ENCODE data around the gene NME4.

Gene NME4

DNA sequence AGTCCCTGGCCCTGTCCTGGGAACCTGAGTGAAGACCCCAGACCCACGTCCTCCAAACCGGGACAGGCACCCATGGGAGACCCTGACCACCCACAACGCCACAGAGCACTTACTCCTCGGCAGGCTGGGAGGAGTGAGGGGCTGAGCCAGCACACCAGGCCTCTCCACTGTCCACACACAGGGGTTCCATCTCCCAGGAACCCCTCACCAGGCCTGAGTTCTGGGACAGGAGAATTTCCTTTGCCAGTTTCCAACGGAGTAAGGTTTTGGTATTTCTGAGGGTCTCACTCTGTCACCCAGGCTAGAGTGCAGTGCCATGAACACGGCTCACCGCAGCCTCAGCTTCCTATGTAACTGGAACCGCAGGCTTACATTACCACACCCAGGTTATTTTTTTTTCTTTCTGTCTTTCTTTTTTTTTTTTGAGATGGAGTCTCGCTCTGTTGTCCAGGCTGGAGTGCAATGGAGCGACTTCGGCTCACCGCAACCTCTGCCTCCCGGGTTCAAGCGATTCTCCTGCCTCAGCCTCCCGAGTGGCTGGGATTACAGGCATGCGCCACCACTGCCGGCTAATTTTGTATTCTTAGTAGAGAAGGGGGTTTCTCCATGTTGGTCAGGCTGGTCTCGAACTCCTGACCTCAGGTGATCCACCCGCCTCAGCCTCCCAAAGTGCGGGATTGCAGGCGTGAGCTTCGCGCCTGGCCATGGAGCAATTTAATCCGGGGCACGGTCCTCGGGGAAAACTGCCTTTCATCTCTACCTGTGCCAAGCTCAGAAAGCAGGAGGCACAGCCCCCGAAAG, 16.8 kb upstream of the NME4 start:
- no peak for TF ChIP-seq CTCF (IDR thresholded peaks at IDR 0.05; ENCODE audit: poor library complexity, severe bottlenecking)
- no peak for DNase-seq (ENCODE audit: low spot score)
- Histone ChIP-seq H3K9me3 (ENCODE audit: severe bottlenecking) (no peaks in the 10 kb centered on the region), H3K27ac (ENCODE audit: poor library complexity, severe bottlenecking) (peak overlapping the region; percentile 69), H3K4me3 (ENCODE audit: severe bottlenecking) (peak overlapping the region; percentile 59), H3K4me1 (ENCODE audit: insufficient read depth, poor library complexity, severe bottlenecking) (peaks cover 7% of the 10 kb centered on the region), H3K27me3 (ENCODE audit: insufficient read depth, poor library complexity, severe bottlenecking) (no peaks in the 10 kb centered on the region), H3K36me3 (ENCODE audit: low read depth) (peaks cover 9% of the 10 kb centered on the region; the same call in 1 of the 2 replicates)
- no peak for ATAC-seq (ENCODE audit: low read depth)

- DNase-seq (ENCODE audit: low spot score), result no peak
- Histone ChIP-seq H3K4me3 (ENCODE audit: severe bottlenecking) (peak overlapping the region; percentile 59), H3K36me3 (ENCODE audit: low read depth) (peaks cover 9% of the 10 kb centered on the region; the same call in 1 of the 2 replicates), H3K4me1 (ENCODE audit: insufficient read depth, poor library complexity, severe bottlenecking) (peaks cover 7% of the 10 kb centered on the region), H3K27ac (ENCODE audit: poor library complexity, severe bottlenecking) (peak overlapping the region; percentile 69), H3K27me3 (ENCODE audit: insufficient read depth, poor library complexity, severe bottlenecking) (no peaks in the 10 kb centered on the region), H3K9me3 (ENCODE audit: severe bottlenecking) (no peaks in the 10 kb centered on the region)
- peak; percentile 24 for ATAC-seq (ENCODE audit: low read depth)
- no peak for TF ChIP-seq CTCF (IDR thresholded peaks at IDR 0.05; ENCODE audit: poor library complexity, severe bottlenecking)
Observed at GRCh38 chr16:380762-381011, 16.3 kb upstream of the NME4 start.

- Histone ChIP-seq H3K27ac (ENCODE audit: poor library complexity, severe bottlenecking) (peak overlapping the region; percentile 69), H3K4me3 (ENCODE audit: severe bottlenecking) (peak overlapping the region; percentile 59), H3K36me3 (ENCODE audit: low read depth) (peaks cover 7% of the 10 kb centered on the region; the same call in 1 of the 2 replicates), H3K27me3 (ENCODE audit: insufficient read depth, poor library complexity, severe bottlenecking) (no peaks in the 10 kb centered on the region), H3K4me1 (ENCODE audit: insufficient read depth, poor library complexity, severe bottlenecking) (peaks cover 7% of the 10 kb centered on the region), H3K9me3 (ENCODE audit: severe bottlenecking) (no peaks in the 10 kb centered on the region)
- ATAC-seq (ENCODE audit: low read depth), result peak; percentile 24
- no peak for TF ChIP-seq CTCF (IDR thresholded peaks at IDR 0.05; ENCODE audit: poor library complexity, severe bottlenecking)
- DNase-seq (ENCODE audit: low spot score), result peak; percentile 55
Observed at GRCh38 chr16:381012-381788, 15.8 kb upstream of the NME4 start.

DNA sequence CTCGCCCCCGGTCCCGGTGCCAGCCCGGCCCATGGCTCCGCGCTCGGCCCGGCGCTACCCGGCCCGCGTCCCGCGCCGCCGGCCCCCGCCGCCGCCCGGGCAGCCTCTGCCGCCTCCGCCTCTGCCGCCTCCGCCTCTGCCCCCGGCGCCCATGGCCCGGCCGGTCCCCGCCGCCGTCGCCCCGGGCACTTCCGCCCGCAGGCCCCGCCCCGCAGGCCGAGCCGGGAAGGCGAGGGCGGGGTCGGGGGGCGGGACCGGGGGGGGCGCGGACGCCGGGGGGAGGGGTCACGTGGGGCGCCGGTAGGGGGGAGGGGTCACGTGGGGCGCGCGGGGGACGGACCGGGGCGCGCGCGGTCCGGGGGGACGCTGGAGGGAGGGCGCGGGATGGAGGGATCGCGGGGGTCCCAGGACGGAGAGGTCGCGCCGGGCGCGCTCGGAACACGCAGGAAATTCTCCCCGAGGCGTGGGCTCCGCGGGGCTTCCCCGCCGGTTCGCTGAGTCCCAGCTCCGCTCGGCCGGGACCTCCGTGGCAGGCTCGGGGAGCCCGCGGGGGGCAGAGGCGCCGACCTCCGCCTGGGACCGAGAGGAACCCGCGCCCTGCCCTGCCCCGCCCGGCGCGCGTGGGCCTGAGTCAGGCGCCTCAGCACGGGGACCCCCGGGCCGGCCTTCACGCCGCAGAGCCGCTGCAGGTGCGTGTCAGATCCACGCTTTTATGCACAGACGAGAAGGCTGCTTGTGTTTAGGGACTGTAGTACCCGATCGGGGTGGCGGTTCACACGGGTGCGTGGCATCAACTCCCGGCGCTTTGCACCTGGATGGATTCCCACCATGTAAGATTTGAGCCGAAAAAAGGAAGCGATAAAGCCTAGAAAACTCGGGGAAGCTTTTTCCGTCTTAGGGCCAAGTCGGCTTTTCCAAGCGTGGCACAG, 14.9 kb upstream of the NME4 start, which contains the start of gene PGAP6:
PGAP6 (minus strand) TSS at position 190 of the 929 bp plus-strand sequence; CDS start at position 33, 157 bp downstream.
- H3K36me3 ChIP-seq (ENCODE audit: low read depth), result peaks cover 2% of the 10 kb centered on the region; the same call in 1 of the 2 replicates
- no peak for ATAC-seq (ENCODE audit: low read depth)
- no peaks in the 10 kb centered on the region for H3K9me3 ChIP-seq (ENCODE audit: severe bottlenecking)
- DNase-seq (ENCODE audit: low spot score), result no peak
- H3K27ac ChIP-seq (ENCODE audit: poor library complexity, severe bottlenecking), result peak within 1 kb of the TSS; percentile 69
- no peak for TF ChIP-seq CTCF (IDR thresholded peaks at IDR 0.05; ENCODE audit: poor library complexity, severe bottlenecking)
- peaks cover 7% of the 10 kb centered on the region for H3K4me1 ChIP-seq (ENCODE audit: insufficient read depth, poor library complexity, severe bottlenecking)
- no peaks in the 10 kb centered on the region for H3K27me3 ChIP-seq (ENCODE audit: insufficient read depth, poor library complexity, severe bottlenecking)
- H3K4me3 ChIP-seq (ENCODE audit: severe bottlenecking), result peak within 1 kb of the TSS; percentile 59

Measured in RWPE2 (cell line).